ENCODE data around the gene ESR1. TPM values are rescaled to one million over a fixed set of nuclear protein-coding genes. Genes with fewer than 3 reads are reported as not detected.

The ESR1 gene
- total and polyA plus RNA-seq, 2 donors (not counting 3 experiments of a cell fraction or from before 2014, with no cell fraction given): 0.01 TPM; not detected in 1

DNA sequence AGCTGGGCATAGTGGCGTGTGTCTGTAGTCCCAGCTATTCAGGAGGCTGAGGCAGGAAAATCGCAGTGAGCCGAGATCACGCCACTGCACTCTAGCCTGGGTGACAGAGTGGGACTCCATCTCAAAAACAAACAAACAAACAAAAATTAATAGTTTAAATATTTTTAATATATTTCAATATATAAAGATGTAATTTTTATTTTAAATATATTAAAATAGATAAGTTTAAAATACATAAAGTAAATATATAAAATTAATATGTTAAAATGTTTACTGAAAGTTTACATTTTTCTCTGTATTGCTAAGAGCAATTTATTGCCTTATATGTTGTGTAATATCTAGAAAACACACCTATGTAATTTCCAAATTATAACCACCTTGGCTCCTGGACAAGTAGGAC is 44.7 kb upstream of the ESR1 start:
- no peaks in the 10 kb centered on the region for H3K36me3 ChIP-seq (ENCODE audit: control insufficient read depth in 2 of 2, extremely low read depth in 1 of 2, insufficient read depth in 2 of 2, low read length in 2 of 2)
- no peak overlapping the region for H2AFZ ChIP-seq (ENCODE audit: low read depth, low read length)
- POLR2A ChIA-PET: no interaction called here
- intact Hi-C loops (cut with micrococcal nuclease) (no loop called here), dilution Hi-C loops (cut with MboI; ENCODE audit: extremely low pct_ligation_motif_present, low sequenced_read_pairs) (no loop called here)
- no peak overlapping the region for H3K9ac ChIP-seq (replicated peaks; ENCODE audit: extremely low read depth, insufficient read depth, low read length)
- no peak overlapping the region for H3K27ac ChIP-seq (ENCODE audit: insufficient read depth, low read depth, low read length)
- H3K9me1 ChIP-seq (replicated peaks; ENCODE audit: control insufficient read depth, extremely low read depth, insufficient read depth, low read length): no peaks in the 10 kb centered on the region
- FAIRE-seq: no peak
- CTCF ChIA-PET: interaction anchor here (1.0 to 2.1 kb wide), 4 partner anchors 129 to 1191 kb away, joined by 3 to 11 read pairs (median 3); no protein-coding TSS in a partner anchor
- no peaks in the 10 kb centered on the region for H4K20me1 ChIP-seq (replicated peaks; ENCODE audit: control insufficient read depth, extremely low read depth, insufficient read depth, low read length)
- no peaks in the 10 kb centered on the region for H3K79me2 ChIP-seq (ENCODE audit: control insufficient read depth, insufficient read depth, low read length)
- H3K27me3 ChIP-seq (ENCODE audit: control insufficient read depth in 2 of 2, insufficient read depth in 2 of 2, low read length in 2 of 2): no peaks in the 10 kb centered on the region
- DNase-seq (ENCODE audit: low read depth, low spot score): no peak
- no peak for TF ChIP-seq POLR2A (IDR thresholded peaks at IDR 0.05; ENCODE audit: low read depth, low read length)
- TF ChIP-seq, protein P1, sequence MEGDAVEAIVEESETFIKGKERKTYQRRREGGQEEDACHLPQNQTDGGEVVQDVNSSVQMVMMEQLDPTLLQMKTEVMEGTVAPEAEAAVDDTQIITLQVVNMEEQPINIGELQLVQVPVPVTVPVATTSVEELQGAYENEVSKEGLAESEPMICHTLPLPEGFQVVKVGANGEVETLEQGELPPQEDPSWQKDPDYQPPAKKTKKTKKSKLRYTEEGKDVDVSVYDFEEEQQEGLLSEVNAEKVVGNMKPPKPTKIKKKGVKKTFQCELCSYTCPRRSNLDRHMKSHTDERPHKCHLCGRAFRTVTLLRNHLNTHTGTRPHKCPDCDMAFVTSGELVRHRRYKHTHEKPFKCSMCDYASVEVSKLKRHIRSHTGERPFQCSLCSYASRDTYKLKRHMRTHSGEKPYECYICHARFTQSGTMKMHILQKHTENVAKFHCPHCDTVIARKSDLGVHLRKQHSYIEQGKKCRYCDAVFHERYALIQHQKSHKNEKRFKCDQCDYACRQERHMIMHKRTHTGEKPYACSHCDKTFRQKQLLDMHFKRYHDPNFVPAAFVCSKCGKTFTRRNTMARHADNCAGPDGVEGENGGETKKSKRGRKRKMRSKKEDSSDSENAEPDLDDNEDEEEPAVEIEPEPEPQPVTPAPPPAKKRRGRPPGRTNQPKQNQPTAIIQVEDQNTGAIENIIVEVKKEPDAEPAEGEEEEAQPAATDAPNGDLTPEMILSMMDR (IDR thresholded peaks at IDR 0.05; ENCODE audit: extremely low read depth in 1 of 2, insufficient read depth in 1 of 2, low read depth in 1 of 2, low read length in 2 of 2): no peak
- TF ChIP-seq FOS (IDR thresholded peaks at IDR 0.05; ENCODE audit: borderline replicate concordance, insufficient read depth, low read length): no peak
- TF ChIP-seq GATA2 (IDR thresholded peaks at IDR 0.05; ENCODE audit: insufficient read depth, insufficient read length, low read depth, low read length): no peak
- no peak for TF ChIP-seq JUN (IDR thresholded peaks at IDR 0.05; ENCODE audit: borderline replicate concordance, insufficient read depth, insufficient read length, low read depth)
- no peak for TF ChIP-seq POLR2AphosphoS5 (IDR thresholded peaks at IDR 0.05; ENCODE audit: insufficient read depth, low read depth, low read length)
- no peak for TF ChIP-seq MYC (IDR thresholded peaks at IDR 0.05; ENCODE audit: low read depth, low read length)
- TF ChIP-seq, protein P2, sequence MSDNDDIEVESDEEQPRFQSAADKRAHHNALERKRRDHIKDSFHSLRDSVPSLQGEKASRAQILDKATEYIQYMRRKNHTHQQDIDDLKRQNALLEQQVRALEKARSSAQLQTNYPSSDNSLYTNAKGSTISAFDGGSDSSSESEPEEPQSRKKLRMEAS (IDR thresholded peaks at IDR 0.05; ENCODE audit: insufficient read depth, insufficient read length): no peak
- no peak for TF ChIP-seq EZH2 (IDR thresholded peaks at IDR 0.05; ENCODE audit: borderline replicate concordance, low read depth, low read length, severe bottlenecking)
- no TSS peak for BruUV-seq (replicated peaks)
- H3K4me3 ChIP-seq (replicated peaks in 1 of 3; ENCODE audit: insufficient read depth in 1 of 3, low read depth in 1 of 3, low read length in 3 of 3): no peak overlapping the region
- H3K9me3 ChIP-seq (replicated peaks; ENCODE audit: control insufficient read depth, insufficient read depth, low read length): no peaks in the 10 kb centered on the region
- H3K4me1 ChIP-seq (ENCODE audit: control insufficient read depth, extremely low read depth, insufficient read depth, low read length): peaks cover 27% of the 10 kb centered on the region
- H3K4me2 ChIP-seq (ENCODE audit: insufficient read depth, low read length): no peak overlapping the region
